ENCODE measurements around the gene C1QTNF9. TPM values are rescaled to one million over a fixed set of nuclear protein-coding genes. Genes with fewer than 3 reads are reported as not detected.
A peak's percentile ranks its signal among the peaks of the same experiment; 100 is the strongest.
"Not testable (repeated sequence)": the region's sequence is repeated elsewhere in the genome, so short reads cannot be mapped to it uniquely, and the experiment has no call there.

The C1QTNF9 gene
- total RNA-seq, 2 donors from 2014 or later, result 0.67 TPM; not detected in 1

DNA sequence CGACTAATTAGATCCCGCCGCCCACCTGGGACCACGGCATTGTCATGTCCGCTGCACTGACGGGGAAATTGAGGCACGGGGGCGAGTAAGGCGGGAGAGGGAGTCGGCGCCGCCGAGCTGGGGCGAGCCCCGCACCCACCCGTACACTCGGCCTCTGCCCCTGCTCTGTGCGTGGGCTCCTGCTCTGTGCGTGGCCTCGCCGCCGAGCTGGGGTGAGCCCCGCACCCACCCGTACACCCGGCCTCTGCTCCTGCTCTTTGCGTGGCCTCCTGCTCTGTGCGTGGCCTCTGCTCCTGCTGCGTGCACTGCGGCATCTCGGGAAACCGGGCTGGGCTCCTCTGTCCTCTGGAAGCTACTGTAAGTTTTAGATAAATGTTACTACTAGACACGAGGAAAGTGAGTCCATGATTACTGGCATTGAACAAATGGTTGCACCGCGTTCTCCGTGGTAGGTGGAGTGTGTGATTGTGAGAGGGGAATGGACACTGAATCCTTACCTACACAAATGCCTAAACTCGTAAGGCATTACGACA is 826 bp upstream of the C1QTNF9 start:
- H3K9me3 ChIP-seq, result no peaks in the 10 kb centered on the region
- no peak overlapping the region for H3K4me3 ChIP-seq
- peaks cover 0 to 14% of the 10 kb centered on the region in 2 donors for H3K4me1 ChIP-seq
- no peak overlapping the region for H3K27ac ChIP-seq
- DNase-seq (ENCODE audit: low spot score), result no peak
- H3K36me3 ChIP-seq, result no peaks in the 10 kb centered on the region
- H3K27me3 ChIP-seq, result no peaks in the 10 kb centered on the region
- no peak for TF ChIP-seq CTCF (IDR thresholded peaks at IDR 0.05)

- Histone ChIP-seq H3K36me3 (no peaks in the 10 kb centered on the region), H3K9me3 (no peaks in the 10 kb centered on the region), H3K4me3 (no peak overlapping the region), H3K27ac (no peak overlapping the region), H3K4me1 (peaks cover 0 to 2% of the 10 kb centered on the region in 2 donors), H3K27me3 (no peaks in the 10 kb centered on the region)
- no peak for DNase-seq (ENCODE audit: low spot score)
- peak; percentile 13 to 56 for TF ChIP-seq CTCF (IDR thresholded peaks at IDR 0.05)
Measured at GRCh38 chr13:24313439-24313838, 4.1 kb downstream of the C1QTNF9 start.

DNA sequence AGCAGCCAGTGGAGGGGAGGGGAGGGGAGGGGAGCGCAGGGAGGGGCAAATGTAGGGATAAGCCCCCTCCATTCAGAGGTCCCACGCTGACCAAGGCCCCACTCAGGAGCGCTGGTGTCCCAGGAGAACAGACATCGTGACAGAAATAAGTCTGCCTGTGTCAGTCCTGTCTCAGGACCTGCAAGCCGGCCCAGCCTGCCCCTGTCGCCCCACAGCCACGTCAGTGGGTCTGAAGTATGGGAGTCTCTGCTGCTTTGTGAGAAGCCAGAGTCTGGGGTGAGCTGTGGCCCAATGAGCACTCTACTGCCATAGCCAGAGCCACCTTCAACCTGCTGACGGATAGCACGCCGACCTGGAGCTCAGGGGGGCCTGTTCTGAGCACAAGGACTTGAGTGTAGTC is 8.5 kb downstream of the C1QTNF9 start:
- not testable (repeated sequence) for H3K27ac ChIP-seq; H3K9me3 ChIP-seq; DNase-seq (ENCODE audit: low spot score); H3K4me3 ChIP-seq; H3K36me3 ChIP-seq; H3K27me3 ChIP-seq; H3K4me1 ChIP-seq

DNA sequence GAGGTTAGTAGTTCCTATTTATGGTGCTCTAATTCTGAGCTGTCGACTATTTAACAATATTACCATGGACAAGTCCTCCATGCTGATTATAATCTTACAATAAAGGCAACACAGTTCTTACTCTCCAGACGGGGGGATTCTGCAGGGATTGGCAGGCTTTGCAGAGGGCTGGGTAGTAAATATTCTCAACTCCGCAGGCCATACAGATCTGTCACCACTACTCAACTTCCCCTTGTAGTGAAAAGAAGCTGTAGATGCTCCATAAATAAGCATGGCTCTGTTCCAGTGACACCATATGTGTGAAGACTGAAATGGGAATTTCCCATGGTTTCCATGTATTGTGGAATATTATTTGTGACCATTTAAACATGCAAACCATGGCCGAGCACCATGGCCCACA is 9.5 kb downstream of the C1QTNF9 start:
- H3K36me3 ChIP-seq, result not testable (repeated sequence)

GRCh38 chr13:24319641-24320040 is 10.3 kb downstream of the C1QTNF9 start:
- H3K4me3 ChIP-seq; DNase-seq (ENCODE audit: low spot score); H3K27me3 ChIP-seq; H3K36me3 ChIP-seq; H3K4me1 ChIP-seq; H3K27ac ChIP-seq; H3K9me3 ChIP-seq: not testable (repeated sequence)

More for the DNA sequence above, 9.5 kb downstream of the C1QTNF9 start:
- H3K4me1 ChIP-seq; H3K9me3 ChIP-seq; H3K27ac ChIP-seq; H3K27me3 ChIP-seq; H3K4me3 ChIP-seq; DNase-seq (ENCODE audit: low spot score): not testable (repeated sequence)

DNA sequence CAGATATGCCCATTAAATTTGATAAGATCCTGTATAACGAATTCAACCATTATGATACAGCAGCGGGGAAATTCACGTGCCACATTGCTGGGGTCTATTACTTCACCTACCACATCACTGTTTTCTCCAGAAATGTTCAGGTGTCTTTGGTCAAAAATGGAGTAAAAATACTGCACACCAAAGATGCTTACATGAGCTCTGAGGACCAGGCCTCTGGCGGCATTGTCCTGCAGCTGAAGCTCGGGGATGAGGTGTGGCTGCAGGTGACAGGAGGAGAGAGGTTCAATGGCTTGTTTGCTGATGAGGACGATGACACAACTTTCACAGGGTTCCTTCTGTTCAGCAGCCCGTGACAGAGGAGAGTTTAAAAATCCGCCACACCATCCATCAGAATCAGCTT is 12.0 kb downstream of the C1QTNF9 start:
- not testable (repeated sequence) for H3K27me3 ChIP-seq; H3K4me1 ChIP-seq; DNase-seq (ENCODE audit: low spot score); H3K9me3 ChIP-seq; H3K27ac ChIP-seq; H3K4me3 ChIP-seq; H3K36me3 ChIP-seq

- H3K9me3 ChIP-seq; H3K4me1 ChIP-seq; H3K36me3 ChIP-seq; H3K4me3 ChIP-seq; H3K27me3 ChIP-seq; DNase-seq (ENCODE audit: low spot score); H3K27ac ChIP-seq: not testable (repeated sequence)
Measured at GRCh38 chr13:24322470-24322869, 13.1 kb downstream of the C1QTNF9 start.

DNA sequence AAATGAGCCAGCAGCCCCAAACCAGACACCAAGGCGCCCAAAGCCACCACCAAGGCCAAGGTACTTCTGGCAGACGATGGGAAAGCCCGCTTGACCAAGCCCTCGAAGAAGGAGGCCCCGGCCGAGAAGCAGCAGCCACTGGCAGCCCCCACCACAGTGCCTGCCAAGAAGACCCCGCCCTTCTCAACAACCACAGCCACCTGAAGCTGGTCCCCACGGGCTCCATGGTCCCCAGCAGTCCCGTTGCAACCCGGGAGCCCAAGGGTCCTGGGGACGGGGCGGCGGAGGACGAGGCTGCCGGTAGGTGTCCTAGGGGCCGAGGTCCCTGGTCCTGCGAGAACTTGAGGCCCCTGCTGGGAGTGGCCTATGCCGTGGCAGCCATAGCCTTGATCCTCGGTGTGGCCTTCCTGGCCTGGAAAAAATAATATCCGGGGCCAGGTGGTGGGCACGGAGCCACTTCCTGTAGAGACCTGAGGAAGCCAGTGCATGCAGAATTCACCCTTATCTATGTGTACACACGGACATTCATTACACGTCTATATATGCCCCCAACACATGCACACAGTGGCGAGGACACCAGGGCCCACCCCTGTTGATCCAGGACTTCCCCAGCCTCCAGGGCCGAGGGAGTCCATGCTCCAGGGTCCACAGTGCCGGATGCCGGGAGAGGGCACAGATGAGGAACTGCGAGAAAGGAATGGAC is 13.8 kb downstream of the C1QTNF9 start:
- Histone ChIP-seq H3K36me3 (no peaks in the 10 kb centered on the region), H3K4me1 (no peaks in the 10 kb centered on the region), H3K27me3 (no peaks in the 10 kb centered on the region), H3K4me3 (no peak overlapping the region), H3K9me3 (no peaks in the 10 kb centered on the region), H3K27ac (no peak overlapping the region)
- DNase-seq (ENCODE audit: low spot score), result no peak
- TF ChIP-seq CTCF (IDR thresholded peaks at IDR 0.05), result no peak

Measured in right atrium auricular region (tissue), 2 donors.